Measurements from ENCODE around the gene ZNF780A.
A peak's percentile ranks its signal among the peaks of the same experiment; 100 is the strongest.
"Not testable (repeated sequence)": the region's sequence is repeated elsewhere in the genome, so short reads cannot be mapped to it uniquely, and the experiment has no call there.

ZNF780A gene

DNA sequence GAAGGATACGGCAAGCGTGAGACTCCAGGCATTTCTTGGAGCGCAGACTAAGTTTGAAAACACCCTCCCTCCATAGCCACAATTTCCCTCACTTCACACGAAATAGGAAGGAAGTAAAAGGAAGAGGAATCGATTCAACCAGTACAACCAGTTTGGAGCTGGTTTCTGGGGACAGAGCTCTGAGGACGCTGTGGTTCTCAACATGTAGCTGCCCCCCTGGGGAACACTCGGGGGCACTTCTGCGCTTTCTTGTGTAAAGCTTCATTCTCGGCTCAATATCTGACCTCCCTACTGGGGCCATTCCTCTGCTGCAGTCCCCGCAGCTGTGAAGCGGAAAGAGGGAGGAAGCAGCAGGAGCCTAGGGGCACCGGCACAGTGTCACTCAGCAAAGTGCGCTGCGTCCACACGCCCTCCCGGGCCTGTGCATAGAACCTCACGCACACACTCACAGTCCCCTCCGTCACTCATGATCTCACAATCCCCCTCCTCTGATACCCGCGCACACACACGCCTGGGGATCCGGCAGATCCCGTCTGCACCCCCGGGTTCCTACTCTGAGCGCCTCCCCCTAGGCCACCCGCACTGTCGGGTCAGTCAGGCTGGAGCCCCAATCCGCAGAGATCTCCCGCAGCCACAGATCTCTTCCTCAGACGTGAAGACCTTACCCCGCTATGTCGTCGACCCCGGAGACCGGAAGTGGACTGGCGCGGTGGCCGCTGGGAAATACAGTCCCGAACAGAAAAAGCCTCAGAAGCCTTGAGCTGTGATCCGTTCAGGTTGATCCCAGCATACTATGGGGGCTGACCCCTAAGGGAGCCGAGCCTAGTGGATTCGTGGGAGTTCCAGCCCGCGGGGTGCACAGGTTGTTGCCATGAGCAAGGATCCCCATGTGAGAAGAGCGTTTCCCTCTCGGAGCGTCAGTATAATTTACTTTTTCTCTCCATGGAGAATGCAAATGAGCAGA lies at the start of gene ZNF780A:
ZNF780A (minus strand) TSS at position 703 of the 964 bp plus-strand sequence. CDS start 6,190 bp downstream, outside the sequence.
- DNase-seq, result peak; percentile 72 to 77

DNA sequence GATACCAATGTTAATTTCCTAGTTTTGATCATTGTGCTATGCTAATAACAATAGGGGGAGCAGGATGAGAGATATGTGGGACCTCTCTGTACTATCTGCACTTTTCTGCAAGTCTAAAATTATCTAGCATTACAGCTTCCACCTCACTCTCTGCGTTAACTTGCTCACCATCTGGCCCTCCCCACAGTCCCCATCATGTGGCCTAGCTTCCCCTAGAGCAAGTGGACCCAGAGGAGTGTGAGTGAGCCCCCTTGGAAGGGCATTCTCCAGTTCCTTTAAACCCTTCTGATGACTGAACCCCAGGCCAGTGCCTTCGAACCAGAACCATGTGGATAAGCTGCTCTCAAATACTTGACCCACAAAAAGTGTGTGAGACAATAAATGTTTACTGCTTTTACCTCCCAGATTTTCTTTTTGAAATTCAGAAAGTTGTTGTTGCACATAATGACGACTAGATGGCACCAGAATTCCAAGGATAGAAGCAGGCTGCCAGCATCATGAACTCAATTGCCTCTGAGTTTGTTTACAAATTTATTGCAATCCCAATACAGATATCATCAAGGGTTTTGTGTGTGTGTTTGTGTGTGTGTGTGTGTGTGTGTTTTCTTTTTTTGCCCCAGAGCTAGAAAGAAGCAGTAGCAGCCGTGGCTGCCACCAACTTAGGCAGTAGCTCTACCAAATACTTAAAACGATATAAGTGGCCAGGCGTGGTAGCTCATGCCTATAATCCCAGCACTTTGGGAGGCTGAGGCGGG lies 49.0 kb upstream of the ZNF780A start:
- peak in 1 of 2 donors; percentile 65 for DNase-seq

DNA sequence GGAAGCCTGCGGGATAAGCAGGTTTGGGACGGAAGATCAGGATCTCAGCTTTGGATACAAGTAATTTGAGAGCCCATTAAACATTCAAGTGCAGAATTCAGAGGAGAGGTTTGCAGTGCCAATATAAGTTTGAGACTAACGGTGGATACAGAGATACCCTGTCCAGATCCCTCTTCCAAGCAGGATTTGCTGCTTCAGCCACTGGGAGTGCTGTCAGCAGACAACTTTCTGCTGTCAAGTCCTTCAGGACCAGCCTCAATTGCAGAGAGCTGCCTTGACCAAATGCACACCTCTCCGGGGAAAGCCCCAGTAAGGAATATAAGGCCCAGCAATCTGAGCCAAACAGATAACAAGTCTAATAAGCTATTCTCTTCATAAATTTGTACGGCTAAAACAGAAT lies 46.1 kb upstream of the ZNF780A start:
- no peak for DNase-seq

DNA sequence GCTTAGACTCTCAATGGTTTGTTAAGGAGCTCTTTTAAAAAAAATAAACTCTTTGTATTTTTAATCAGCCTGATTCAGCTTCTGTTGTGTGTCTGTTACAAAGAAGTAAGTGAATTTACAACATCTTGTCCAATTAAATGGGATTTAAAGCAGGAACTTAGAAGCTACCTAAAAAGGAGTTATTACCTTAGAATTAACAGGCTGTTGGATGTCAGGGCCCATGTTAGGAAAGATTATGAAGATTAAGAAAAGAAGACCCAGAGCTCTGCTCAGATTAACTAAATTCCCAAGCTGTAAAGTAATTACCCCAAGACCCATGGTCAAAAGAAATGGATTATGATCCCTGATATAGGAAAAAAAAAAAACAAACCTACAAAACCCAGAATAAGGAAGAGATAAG lies 44.1 kb upstream of the ZNF780A start:
- DNase-seq, result no peak

DNA sequence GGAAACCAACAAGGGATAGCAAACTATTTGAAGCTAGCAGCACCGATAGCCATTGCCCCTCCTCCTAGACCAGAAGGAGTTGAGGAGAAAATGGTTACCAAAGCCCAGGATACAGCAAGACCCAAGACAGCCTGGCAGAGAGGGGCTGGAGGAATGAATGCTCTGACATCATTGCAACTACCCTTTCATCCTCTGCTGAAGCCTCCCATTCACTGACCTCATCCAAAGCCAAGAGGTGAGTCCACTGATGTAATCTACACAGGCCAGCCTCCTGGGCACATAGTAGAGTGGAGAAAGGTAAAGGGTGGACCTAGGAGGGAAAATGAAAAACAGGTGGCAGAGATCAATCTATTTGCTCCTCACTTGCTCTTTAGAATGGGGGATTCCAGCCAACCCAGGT lies 42.7 kb upstream of the ZNF780A start:
- no peak for DNase-seq

DNA sequence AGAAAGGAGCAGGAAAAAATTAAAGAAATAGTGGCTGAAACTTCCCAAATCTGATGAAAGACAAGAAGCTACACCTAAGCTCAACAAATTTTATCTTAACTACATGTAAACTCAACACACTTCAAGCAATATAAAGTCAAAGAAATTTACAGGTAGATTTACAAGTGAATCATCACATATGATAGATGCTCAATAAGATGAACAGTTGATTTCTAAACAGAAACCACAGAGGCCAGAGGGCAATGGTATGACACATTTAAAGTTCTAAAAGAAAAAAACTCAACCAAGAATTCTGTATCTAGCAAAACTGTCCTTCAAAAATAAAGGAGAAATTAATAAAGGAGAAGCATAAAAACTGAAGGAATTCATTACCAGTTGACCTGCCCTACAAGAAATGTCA lies 39.3 kb upstream of the ZNF780A start:
- DNase-seq, result no peak

DNA sequence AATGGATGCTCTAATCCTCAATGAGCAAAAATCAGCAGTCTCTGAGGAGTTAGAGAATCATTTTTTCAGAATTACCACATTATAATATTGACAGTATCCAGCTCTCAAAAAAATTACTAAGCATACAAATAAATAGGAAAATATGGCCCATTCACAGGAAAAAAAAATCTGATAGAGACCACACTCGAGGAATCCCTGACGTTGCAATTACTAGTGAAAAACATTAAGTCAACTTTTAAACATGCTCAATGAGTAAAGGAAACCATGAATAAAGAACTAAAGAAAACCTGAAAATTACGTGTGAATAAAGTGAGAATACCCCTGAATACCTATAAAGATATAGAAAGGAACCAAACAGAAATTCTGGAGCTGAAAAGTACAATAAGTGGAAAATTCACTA lies 38.7 kb upstream of the ZNF780A start:
- DNase-seq, result no peak

DNA sequence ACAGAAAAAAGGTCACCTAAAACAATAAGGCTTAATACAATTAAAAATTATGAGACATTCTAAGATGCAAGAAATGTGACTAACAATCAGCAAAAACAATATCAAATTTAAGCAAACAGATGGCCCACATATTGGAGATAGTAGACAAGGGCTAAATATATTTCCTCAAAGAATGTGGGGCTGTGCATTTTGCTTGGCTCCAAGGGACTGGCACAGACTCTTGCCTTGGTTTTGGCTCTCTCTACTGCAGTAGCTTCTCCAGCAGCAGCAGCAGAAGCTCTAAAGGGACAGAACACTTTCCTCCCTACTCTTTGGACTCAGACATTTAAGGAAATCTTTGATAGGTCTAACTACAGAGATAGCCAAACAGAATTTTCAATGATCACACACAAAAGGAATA lies 38.2 kb upstream of the ZNF780A start:
- no peak for DNase-seq

DNA sequence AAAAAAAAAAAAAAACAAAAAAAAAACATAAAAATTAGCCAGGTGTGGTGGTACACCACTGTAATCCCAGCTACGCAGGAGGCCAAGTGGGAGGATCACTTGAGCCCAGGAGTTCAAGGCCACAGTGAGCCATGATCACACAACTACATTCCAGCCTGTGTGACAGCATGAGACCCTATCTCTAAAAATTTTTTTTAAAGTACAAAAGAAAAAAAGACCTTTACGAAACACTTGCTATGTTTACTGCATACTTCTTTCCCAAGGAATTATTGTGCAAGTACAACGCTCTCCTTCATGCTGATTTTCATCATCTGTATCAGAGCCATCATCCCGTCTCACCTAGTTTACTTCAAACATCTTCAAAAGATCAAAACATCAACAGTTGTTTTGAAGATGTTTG lies 28.6 kb upstream of the ZNF780A start:
- no peak for DNase-seq

DNA sequence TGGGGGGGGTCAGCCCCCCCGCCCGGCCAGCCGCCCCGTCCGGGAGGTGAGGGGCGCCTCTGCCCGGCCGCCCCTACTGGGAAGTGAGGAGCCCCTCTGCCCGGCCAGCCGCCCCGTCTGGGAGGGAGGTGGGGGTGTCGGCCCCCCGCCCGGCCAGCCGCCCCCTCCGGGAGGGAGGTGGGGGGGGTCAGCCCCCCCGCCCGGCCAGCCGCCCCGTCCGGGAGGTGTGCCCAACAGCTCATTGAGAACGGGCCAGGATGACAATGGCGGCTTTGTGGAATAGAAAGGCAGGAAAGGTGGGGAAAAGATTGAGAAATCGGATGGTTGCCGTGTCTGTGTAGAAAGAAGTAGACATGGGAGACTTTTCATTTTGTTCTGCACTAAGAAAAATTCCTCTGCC lies 27.9 kb upstream of the ZNF780A start:
- not testable (repeated sequence) for DNase-seq

DNA sequence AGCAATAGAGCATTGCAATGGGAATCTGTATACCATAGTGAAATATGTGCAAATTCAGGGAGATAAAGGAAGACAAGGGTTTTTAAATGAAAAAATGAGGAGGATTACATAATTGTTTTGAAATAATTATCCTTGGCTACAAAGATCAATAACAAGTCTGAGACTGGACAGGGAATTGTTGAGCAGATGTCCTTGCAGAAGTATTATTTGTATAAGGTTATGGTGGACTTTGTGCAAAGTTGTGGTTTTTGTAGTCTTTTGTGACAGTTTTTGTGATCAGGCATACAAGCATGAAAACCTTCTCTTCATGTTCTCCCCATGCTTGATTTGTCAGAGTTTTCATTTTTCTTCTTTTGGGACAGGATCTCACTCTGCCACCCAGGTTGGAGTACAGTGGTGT lies 25.3 kb upstream of the ZNF780A start:
- DNase-seq, result no peak

DNA sequence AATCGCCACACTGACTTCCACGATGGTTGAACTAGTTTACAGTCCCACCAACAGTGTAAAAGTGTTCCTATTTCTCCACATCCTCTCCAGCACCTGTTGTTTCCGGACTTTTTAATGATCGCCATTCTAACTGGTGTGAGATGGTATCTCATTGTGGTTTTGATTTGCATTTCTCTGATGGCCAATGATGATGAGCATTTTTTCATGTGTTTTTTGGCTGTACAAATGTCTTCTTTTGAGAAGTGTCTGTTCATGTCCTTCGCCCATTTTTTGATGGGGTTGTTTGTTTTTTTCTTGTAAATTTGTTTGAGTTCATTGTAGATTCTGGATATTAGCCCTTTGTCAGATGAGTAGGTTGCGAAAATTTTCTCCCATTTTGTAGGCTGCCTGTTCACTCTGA lies 23.4 kb upstream of the ZNF780A start:
- not testable (repeated sequence) for DNase-seq

DNA sequence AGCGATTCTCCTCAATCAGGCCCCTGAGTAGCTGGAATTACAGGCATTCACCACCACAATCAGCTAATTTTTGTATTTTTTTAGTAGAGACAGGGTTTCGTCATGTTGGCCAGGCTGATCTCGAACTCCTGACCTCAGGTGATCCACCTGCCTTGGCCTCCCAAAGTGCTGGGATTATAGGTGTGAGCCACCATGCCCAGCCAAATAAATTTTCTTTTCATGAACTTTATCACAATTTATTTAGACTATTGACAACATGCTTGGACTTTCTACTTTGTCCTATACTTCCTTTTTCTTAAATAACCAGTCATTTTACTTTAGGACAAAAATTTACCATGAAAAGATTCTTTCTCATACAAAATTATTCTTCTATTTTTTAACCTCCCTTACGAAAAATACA lies 21.5 kb upstream of the ZNF780A start:
- DNase-seq, result not testable (repeated sequence)

DNA sequence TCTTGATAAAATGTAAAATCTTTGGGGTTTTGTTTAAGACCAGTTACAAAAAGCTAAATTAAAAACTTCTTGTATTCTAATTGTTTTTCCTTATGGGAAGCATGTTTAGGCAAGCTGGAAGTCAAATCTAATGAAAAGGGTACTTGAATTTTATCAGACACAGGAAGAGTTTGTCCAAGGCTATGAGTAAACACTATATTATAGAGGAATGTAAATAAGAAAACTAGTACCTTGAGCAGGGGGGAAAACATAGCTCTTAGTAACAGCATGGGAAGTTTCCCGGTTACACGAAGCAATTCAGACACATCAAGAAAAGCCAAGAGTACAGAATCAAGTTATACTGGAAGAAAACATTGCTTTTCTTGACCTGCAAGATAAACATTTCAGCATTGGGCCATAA lies 19.8 kb upstream of the ZNF780A start:
- no peak for DNase-seq

DNA sequence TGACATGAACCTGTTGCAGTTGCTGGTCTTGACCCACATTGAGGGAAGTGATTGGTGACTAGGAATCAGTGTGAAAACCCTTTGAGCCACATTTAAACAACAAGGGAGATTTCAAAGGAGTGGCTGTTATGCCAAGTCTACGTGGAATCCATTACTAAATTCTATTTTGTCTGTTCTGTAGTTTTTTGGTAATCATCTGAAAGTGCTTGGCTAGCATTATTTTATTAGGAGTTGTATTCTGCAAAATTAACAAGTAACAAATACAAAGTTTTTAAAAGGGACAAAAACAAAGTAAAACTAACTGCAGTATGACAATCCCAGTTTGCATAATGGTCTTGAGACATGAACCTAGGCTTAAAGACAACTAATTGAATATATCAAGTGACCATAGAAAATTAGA lies 14.0 kb upstream of the ZNF780A start:
- DNase-seq, result no peak

DNA sequence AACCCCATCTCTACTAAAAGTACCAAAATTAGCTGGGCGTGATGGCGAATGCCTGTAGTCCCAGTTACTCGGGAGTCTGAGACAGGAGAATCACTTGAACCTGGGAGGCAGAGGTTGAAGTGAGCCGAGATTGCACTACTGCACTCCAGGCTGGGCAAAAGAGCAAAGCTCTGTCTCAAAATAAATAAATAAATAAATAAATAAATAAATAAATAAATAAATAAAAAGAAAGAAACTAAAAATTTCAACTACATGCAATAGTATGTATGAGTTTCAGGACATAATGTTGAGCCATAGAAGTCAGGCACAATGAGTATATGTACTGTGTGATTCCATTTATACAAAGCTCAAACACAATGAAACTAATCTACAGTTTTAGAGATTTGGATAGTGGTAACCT lies 12.9 kb upstream of the ZNF780A start:
- DNase-seq, result no peak

DNA sequence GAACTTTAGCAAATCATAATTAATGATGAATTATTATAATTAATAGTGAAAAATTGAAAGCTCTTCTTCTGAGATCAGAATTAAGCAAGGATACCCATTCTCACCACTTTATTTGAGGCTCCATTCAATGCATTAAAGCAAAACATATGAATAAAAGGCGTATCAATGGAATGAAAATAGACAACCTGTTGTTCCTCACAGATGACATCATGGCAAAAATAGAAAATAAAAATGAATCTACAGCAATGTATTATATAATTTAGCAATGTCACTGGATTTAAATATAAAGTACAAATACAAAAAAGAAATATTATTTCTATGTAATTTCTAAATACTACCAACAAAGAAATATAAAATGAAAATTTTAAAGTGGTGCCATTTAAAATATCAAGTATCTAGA lies 11.1 kb upstream of the ZNF780A start:
- no peak for DNase-seq

DNA sequence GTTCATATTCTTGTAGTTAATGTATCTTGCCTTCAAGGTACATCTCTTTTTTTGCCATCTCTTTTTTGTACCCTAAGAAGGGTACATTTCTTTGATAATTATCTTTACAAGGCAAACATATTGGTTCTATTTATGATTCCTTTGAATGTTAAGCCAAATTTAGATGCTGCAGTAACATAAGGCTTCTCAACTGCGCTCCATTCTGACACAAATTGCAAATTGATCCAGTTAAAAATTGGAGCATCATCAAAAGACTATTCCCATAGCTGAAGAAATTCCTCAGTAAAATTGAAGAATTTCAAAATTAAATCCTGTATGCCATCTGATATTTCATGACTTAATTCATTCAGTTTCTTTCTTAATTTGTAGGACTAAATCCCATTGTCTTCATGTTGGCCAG lies 2.7 kb upstream of the ZNF780A start:
- no peak for DNase-seq

DNA sequence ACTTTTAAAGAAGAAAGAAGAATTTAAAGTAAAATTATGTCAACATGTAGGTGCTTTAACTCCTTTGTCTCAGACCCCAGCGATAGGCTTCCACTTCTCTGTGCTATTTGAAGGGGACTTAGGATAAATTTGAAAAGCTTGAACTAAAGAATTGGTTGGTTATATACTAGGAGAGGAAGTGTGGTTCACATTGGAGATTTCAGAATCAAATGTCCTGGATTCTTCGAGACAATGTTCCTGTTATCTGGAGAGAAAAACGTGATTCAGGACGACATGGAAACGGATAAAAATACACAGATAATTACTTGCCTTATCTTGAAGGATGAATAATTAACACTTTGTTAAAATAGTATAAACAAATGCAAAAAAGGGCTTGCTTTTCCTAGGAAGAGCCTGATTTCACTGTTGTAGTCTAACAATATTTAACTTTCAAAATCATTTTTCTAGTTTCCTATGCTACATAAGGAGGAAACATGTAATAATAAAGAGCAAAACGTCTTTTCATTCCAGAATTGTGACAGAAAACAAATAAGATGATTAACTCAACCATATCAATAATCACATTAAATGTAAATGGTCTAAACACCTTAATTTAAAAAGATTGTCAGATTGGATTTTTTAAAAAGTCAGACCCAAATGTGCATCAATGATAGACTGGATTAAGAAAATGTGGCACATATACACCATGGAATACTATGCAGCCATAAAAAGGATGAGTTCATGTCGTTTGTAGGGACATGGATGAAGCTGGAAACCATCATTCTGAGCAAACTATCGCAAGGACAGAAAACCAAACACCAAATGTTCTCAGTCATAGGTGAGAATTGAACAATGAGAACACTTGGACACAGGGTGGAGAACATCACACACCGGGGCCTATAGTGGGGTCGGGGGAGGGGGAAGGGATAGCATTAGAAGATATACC lies 724 bp upstream of the ZNF780A start:
- DNase-seq, result peak in 1 of 2 donors; percentile 1

DNA sequence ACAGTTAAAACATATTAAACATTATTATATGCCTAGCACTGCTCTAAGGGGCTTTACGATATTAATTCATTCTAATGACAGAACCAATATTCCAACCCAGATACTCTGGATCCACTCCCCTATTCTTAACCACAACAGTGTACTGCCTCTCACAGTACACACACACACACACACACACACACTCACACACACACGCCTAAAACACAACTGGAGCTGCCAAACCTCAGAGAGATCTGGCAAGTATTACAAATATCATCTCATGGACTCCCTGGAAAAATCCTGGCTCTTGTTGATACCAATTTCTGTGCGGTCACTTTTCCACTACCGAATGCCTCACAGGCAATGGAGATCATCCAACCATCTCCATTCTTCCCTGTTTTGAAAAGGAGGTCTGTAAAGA lies 1.3 kb downstream of the ZNF780A start:
- peak in 1 of 2 donors; percentile 5 for DNase-seq

DNA sequence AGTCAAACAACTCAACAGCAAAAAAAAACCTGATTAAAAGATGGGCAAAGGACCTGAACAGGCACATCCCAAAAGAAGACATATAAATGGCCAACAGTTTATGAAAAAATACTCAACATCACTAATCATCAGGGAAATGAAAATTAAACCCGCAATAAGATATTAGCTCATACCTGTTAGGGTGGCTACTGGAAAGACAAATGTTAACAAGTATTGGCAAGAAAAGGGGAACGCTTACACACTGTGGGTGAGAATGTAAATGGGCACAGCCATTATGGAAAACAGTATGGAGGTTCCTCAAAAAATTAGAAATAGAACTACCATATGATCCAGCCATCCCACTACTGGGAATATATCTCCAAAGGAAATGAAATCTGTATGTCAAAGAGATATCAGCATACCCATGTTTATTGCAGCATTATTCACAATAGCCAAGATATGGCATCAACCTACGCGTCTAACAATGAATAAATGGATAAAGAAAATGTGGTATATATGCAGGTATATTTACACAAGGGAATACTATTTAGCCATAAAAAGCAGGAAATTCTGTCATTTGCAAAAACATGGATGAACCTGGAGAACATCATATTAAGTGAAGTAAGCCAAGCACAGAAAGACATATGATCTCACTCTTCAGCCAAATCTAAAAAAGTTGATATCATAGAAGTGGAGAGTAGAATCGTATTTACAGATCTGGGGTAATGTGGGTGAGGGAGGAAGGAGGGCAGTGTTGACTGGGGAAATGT lies 2.3 kb downstream of the ZNF780A start:
- DNase-seq, result no peak

DNA sequence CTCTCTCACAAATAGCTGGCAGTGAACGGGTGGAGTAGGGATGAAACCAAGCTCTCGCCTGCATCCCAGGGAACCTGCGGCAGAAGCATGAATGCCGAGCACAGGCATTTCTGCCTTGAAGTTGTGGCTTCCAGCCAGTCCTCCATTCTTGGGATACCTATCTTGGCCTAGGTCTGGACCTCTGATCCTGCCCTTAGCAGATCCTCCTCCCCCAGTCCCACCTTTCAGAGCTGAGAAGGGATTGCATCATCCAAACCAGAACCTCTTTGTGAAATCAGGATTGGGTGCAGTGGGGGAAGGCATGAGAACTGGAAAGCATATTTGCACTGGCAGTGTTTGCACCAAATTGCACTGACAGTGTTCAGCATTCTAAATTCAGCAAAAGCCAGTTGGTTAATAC lies 5.8 kb downstream of the ZNF780A start:
- DNase-seq, result no peak

All from CD4-positive, alpha-beta T cell treated with Interleukin-1 beta for 1 hour (primary cell).